Keratinocyte (primary cell): ENCODE data around the gene CYSTM1. TPM values are rescaled to one million over a fixed set of nuclear protein-coding genes. Genes with fewer than 3 reads are reported as not detected.

Experiments
- DNase-seq: peaks from one replicate; pipeline ENCODE4 v3.0.0-alpha.2; 2011; ENCODE audit warnings: low read depth, missing footprints, low spot score
- FAIRE-seq: peaks from 2 replicates; lab custom pipeline; 2011; peaks lifted over from hg19 to GRCh38; lab: Jason Lieb, UNC
- H2AFZ ChIP-seq: 2 replicates; pipeline ENCODE4 v1.6.0; 2012; ENCODE audit warnings: low read length, control low read depth, inconsistent platforms; ENCODE audit not compliant: control insufficient read depth
- H3K27ac ChIP-seq: 2 replicates; pipeline ENCODE4 v1.5.1; 2011; ENCODE audit warnings: low read length; ENCODE audit not compliant: control insufficient read depth, insufficient read depth
- H3K27me3 ChIP-seq: 3 replicates; pipeline ENCODE4 v1.6.0; 2011; ENCODE audit warnings: low read length; ENCODE audit not compliant: control insufficient read depth, insufficient read depth; ENCODE audit errors: extremely low read depth
- H3K36me3 ChIP-seq, 2 experiments: 2 replicates in 1 of 2; 3 replicates in 1 of 2; pipeline ENCODE4 v1.5.1; 2011; ENCODE audit warnings: low read length in 2 of 2, mild to moderate bottlenecking in 1 of 2; ENCODE audit not compliant: control insufficient read depth in 2 of 2, insufficient read depth in 2 of 2; ENCODE audit errors: extremely low read depth in 1 of 2
- H3K4me1 ChIP-seq: 3 replicates; pipeline ENCODE4 v1.5.1; 2011; ENCODE audit warnings: low read length; ENCODE audit not compliant: control insufficient read depth, insufficient read depth; ENCODE audit errors: extremely low read depth
- H3K4me2 ChIP-seq: 3 replicates; pipeline ENCODE4 v1.6.0; 2011; ENCODE audit warnings: low read depth, low read length; ENCODE audit not compliant: control insufficient read depth, insufficient read depth; ENCODE audit errors: extremely low read depth
- H3K4me3 ChIP-seq, 3 experiments: fragments of 200-600 bp in 1 of 3; sonication (generic) in 1 of 3; 2 replicates in 2 of 3; 3 replicates in 1 of 3; pipeline ENCODE4 v1.5.1; 2011 to 2016; ENCODE audit warnings: low read length in 3 of 3, mild to moderate bottlenecking in 3 of 3, control low read depth in 2 of 3, inconsistent platforms in 1 of 3, low read depth in 1 of 3, mixed read lengths in 1 of 3, mixed run types in 1 of 3, moderate library complexity in 1 of 3; ENCODE audit not compliant: control insufficient read depth in 2 of 3, insufficient read depth in 2 of 3; ENCODE audit errors: extremely low read depth in 1 of 3
- H3K79me2 ChIP-seq: 2 replicates; pipeline ENCODE4 v1.6.0; 2012; ENCODE audit warnings: low read length; ENCODE audit not compliant: control insufficient read depth, insufficient read depth
- H3K9ac ChIP-seq: 3 replicates; pipeline ENCODE4 v1.6.0; 2011; ENCODE audit warnings: low read length; ENCODE audit not compliant: control insufficient read depth, insufficient read depth; ENCODE audit errors: extremely low read depth
- H3K9me1 ChIP-seq: 3 replicates; pipeline ENCODE4 v1.6.0; 2011; ENCODE audit warnings: low read length; ENCODE audit not compliant: control insufficient read depth, insufficient read depth; ENCODE audit errors: extremely low read depth
- H3K9me3 ChIP-seq: 2 replicates; pipeline ENCODE4 v1.5.1; 2012; ENCODE audit warnings: low read depth, low read length; ENCODE audit not compliant: control insufficient read depth
- H4K20me1 ChIP-seq: 3 replicates; pipeline ENCODE4 v1.6.0; 2011; ENCODE audit warnings: low read length; ENCODE audit not compliant: control insufficient read depth, insufficient read depth; ENCODE audit errors: extremely low read depth
- CTCF ChIP-seq, 3 experiments: IDR thresholded peaks in 1 of 3; conservative IDR thresholded peaks in 1 of 3; optimal IDR thresholded peaks in 1 of 3; 2 replicates in 2 of 3; 3 replicates in 1 of 3; pipeline versions ENCODE3 to v1.5.1; 2011; ENCODE audit warnings: low read length in 3 of 3, mild to moderate bottlenecking in 3 of 3, moderate library complexity in 2 of 3, control low read depth in 1 of 3, inconsistent platforms in 1 of 3; ENCODE audit not compliant: insufficient read depth in 2 of 3; ENCODE audit errors: extremely low read depth in 1 of 3
- EZH2 ChIP-seq: IDR thresholded peaks from one replicate; pipeline ENCODE4 v1.6.1; 2012; ENCODE audit warnings: inconsistent platforms, mild to moderate bottlenecking, low read length, moderate library complexity
- dilution Hi-C: fragments of 300-500 bp; cut with MboI; formaldehyde crosslinking; loops from one replicate; pipeline ENCODE4 v1.7.0; 2020; ENCODE audit warnings: low sequenced_read_pairs; ENCODE audit not compliant: extremely low pct_ligation_motif_present
- polyA plus RNA-seq, 5 experiments: library from polyadenylated mRNA; depleted of rRNA in 3 of 5; stranded (reverse) in 3 of 5; stranded (forward) in 1 of 5; unstranded in 1 of 5; fragments of >200 nt; gene quantifications; 1 replicate in 1 of 5; 2 replicates in 3 of 5; 3 replicates in 1 of 5; pipeline versions ENCODE4 v1.2.1 to v1.2.3, GENCODE V29; 2011 to 2012; ENCODE audit warnings: missing spikeins in 2 of 5, low read depth in 1 of 5, low replicate concordance in 1 of 5

Gene CYSTM1
- polyA plus RNA-seq, 1 donor (not counting 4 experiments of a cell fraction or from before 2014, with no cell fraction given) = 34.3 TPM

DNA sequence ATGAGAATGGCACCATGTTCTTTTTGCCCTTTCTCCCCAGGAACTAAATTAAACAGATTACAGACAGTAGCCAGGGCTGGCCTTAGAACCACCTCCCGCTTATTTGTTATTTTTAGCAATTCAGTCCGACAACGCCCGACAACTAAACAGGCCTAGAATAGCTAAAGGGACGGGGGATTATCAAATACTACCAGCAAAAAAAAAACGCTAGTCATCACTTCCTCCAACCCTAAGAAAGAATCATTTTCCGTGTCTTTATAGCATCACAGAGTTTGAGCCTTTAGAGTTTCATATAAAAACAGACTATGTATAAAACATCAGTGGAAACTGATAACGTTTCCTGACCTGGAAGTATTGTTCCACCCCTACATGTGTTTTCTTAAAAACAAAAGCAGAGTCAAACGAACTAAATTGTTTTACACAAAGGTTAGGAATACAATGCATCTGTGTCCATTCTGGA lies 92.6 kb downstream of the CYSTM1 start:
- H3K9ac ChIP-seq = no peak overlapping the region
- no peak for TF ChIP-seq CTCF (optimal IDR thresholded peaks at IDR 0.05 in 1 of 3, IDR thresholded peaks at IDR 0.05 in 1 of 3, conservative IDR thresholded peaks at IDR 0.05 in 1 of 3; ENCODE audit: extremely low read depth in 1 of 3, insufficient read depth in 2 of 3, low read length in 3 of 3)
- no peak for TF ChIP-seq EZH2
- no peaks in the 10 kb centered on the region for H3K9me3 ChIP-seq
- no peak for DNase-seq
- H3K4me1 ChIP-seq = no peaks in the 10 kb centered on the region
- H3K9me1 ChIP-seq = no peaks in the 10 kb centered on the region
- no peak for FAIRE-seq
- H4K20me1 ChIP-seq = no peaks in the 10 kb centered on the region
- H3K27me3 ChIP-seq = no peaks in the 10 kb centered on the region
- peaks cover 22% of the 10 kb centered on the region for H3K79me2 ChIP-seq
- H2AFZ ChIP-seq = no peak overlapping the region
- no peak overlapping the region for H3K27ac ChIP-seq
- dilution Hi-C loops = loop anchor here (10.0 kb wide), 1 partner anchor 47 kb away; no protein-coding TSS in a partner anchor
- no peak overlapping the region for H3K4me2 ChIP-seq
- no peak overlapping the region for H3K4me3 ChIP-seq
- no peaks in the 10 kb centered on the region for H3K36me3 ChIP-seq

DNA sequence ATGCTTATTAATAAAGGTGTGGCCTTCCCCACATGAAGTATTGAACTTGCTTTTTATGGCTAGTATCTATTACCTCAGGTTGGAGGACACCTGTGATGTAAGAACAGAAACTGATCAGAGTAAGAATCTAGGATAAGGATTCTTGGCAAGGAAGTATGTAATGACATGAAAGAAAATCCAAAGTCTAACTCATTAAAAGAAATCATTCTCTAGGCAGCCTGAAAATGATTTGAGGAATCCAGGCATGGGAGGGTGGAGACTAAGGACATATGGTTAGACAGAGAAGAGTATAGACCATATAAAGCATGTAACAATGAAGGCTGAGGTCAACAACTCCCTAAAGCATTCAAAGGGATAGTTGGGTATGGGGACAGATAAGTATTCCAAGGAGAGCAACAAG lies 95.0 kb downstream of the CYSTM1 start:
- H4K20me1 ChIP-seq = no peaks in the 10 kb centered on the region
- FAIRE-seq (no peak), DNase-seq (no peak)
- H3K4me1 ChIP-seq = no peaks in the 10 kb centered on the region
- H3K79me2 ChIP-seq = peaks cover 21% of the 10 kb centered on the region
- no peak overlapping the region for H3K27ac ChIP-seq
- H3K36me3 ChIP-seq = no peaks in the 10 kb centered on the region
- no peak overlapping the region for H3K9ac ChIP-seq
- no peak overlapping the region for H3K4me3 ChIP-seq
- H2AFZ ChIP-seq = no peak overlapping the region
- H3K4me2 ChIP-seq = no peak overlapping the region
- TF ChIP-seq CTCF (optimal IDR thresholded peaks at IDR 0.05 in 1 of 3, IDR thresholded peaks at IDR 0.05 in 1 of 3, conservative IDR thresholded peaks at IDR 0.05 in 1 of 3; ENCODE audit: extremely low read depth in 1 of 3, insufficient read depth in 2 of 3, low read length in 3 of 3) (no peak), EZH2 (no peak)
- no peaks in the 10 kb centered on the region for H3K9me1 ChIP-seq
- H3K9me3 ChIP-seq = no peaks in the 10 kb centered on the region
- dilution Hi-C loops = no loop called here
- H3K27me3 ChIP-seq = no peaks in the 10 kb centered on the region
